ENCODE measurements around the gene ANAPC4.

DNA sequence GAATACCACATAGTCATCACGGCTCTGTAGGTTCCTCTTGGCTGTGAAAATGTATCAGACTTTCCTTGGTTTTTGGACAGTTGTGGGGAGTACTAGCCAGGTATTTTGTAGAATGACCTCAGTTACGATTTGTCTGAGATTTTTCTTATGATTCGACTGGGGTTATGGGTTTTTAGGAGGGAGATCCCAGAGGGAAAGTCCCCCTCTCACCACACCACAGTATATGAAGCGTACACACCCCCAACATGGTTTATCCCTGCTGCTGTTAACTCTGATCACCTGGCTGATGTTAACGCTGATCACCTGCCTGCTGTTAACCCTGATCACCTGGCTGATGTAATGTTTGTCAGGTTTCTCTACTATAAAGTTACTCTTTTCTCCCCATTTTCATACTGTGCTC lies 72.6 kb downstream of the ANAPC4 start:
- TF ChIP-seq, protein P1, sequence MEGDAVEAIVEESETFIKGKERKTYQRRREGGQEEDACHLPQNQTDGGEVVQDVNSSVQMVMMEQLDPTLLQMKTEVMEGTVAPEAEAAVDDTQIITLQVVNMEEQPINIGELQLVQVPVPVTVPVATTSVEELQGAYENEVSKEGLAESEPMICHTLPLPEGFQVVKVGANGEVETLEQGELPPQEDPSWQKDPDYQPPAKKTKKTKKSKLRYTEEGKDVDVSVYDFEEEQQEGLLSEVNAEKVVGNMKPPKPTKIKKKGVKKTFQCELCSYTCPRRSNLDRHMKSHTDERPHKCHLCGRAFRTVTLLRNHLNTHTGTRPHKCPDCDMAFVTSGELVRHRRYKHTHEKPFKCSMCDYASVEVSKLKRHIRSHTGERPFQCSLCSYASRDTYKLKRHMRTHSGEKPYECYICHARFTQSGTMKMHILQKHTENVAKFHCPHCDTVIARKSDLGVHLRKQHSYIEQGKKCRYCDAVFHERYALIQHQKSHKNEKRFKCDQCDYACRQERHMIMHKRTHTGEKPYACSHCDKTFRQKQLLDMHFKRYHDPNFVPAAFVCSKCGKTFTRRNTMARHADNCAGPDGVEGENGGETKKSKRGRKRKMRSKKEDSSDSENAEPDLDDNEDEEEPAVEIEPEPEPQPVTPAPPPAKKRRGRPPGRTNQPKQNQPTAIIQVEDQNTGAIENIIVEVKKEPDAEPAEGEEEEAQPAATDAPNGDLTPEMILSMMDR (IDR thresholded peaks at IDR 0.05): no peak
- TF ChIP-seq, protein P2, sequence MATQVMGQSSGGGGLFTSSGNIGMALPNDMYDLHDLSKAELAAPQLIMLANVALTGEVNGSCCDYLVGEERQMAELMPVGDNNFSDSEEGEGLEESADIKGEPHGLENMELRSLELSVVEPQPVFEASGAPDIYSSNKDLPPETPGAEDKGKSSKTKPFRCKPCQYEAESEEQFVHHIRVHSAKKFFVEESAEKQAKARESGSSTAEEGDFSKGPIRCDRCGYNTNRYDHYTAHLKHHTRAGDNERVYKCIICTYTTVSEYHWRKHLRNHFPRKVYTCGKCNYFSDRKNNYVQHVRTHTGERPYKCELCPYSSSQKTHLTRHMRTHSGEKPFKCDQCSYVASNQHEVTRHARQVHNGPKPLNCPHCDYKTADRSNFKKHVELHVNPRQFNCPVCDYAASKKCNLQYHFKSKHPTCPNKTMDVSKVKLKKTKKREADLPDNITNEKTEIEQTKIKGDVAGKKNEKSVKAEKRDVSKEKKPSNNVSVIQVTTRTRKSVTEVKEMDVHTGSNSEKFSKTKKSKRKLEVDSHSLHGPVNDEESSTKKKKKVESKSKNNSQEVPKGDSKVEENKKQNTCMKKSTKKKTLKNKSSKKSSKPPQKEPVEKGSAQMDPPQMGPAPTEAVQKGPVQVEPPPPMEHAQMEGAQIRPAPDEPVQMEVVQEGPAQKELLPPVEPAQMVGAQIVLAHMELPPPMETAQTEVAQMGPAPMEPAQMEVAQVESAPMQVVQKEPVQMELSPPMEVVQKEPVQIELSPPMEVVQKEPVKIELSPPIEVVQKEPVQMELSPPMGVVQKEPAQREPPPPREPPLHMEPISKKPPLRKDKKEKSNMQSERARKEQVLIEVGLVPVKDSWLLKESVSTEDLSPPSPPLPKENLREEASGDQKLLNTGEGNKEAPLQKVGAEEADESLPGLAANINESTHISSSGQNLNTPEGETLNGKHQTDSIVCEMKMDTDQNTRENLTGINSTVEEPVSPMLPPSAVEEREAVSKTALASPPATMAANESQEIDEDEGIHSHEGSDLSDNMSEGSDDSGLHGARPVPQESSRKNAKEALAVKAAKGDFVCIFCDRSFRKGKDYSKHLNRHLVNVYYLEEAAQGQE (IDR thresholded peaks at IDR 0.05; ENCODE audit: insufficient read depth in 1 of 2, low read depth in 2 of 2, low read length in 1 of 2): no peak
